Measurements from ENCODE around the gene CDHR5.

GRCh38 chr11:623999-624704 lies 603 bp downstream of the CDHR5 start:
- TF ChIP-seq CTCF (conservative IDR thresholded peaks at IDR 0.05 in 1 of 2, IDR thresholded peaks at IDR 0.05 in 1 of 2; ENCODE audit: low read depth in 1 of 2, low read length in 2 of 2) (no peak), EZH2 (IDR thresholded peaks at IDR 0.05; ENCODE audit: low read length, missing control alignments) (no peak)

Measured in fibroblast of lung (primary cell).